ENCODE data around the gene FYCO1. TPM values are rescaled to one million over a fixed set of nuclear protein-coding genes. Genes with fewer than 3 reads are reported as not detected.

FYCO1 gene
- total and polyA plus RNA-seq, 2 of the 8 experiments (the other 6 are each of a cell fraction or from before 2014, with no cell fraction given) = 4.8 to 10.8 TPM

GRCh38 chr3:45921158-45922038 lies 74.2 kb downstream of the FYCO1 start:
- Histone ChIP-seq H3K36me3 (ENCODE audit: control insufficient read depth in 2 of 4, insufficient read depth in 4 of 4, low read length in 3 of 4) (peaks cover 0 to 14% (median 9%) of the 10 kb centered on the region in 4 experiments; a peak in 7 of 8 replicates), H3K9ac (replicated peaks in 1 of 4; ENCODE audit: extremely low read depth in 1 of 4, low read depth in 3 of 4, low read length in 3 of 4) (no peak overlapping the region), H3K4me1 (replicated peaks in 1 of 4; ENCODE audit: control insufficient read depth in 3 of 4, insufficient read depth in 4 of 4, low read length in 3 of 4) (no peaks in the 10 kb centered on the region), H3K18ac (ENCODE audit: extremely low read depth, low read length) (no peak overlapping the region), H3K23me2 (ENCODE audit: low read depth, low read length) (no peaks in the 10 kb centered on the region), H3K9me3 (ENCODE audit: insufficient read depth in 2 of 2, low read depth in 1 of 2, low read length in 1 of 2) (no peaks in the 10 kb centered on the region), H3K56ac (replicated peaks; ENCODE audit: insufficient read length, low read depth, low read length) (no peak overlapping the region), H3K4me2 (ENCODE audit: insufficient read depth in 1 of 2, low read depth in 2 of 2, low read length in 2 of 2) (no peak overlapping the region), H3K14ac (ENCODE audit: insufficient read length) (no peak overlapping the region), H3K4ac (replicated peaks; ENCODE audit: insufficient read length, low read depth, low read length) (no peak overlapping the region), H3K27ac (ENCODE audit: low read depth, low read length) (no peak overlapping the region), H3K79me1 (ENCODE audit: low read depth, low read length) (no peaks in the 10 kb centered on the region; the same call in 1 of the 2 replicates), H4K8ac (ENCODE audit: extremely low read depth, insufficient read depth, low read length) (no peak overlapping the region), H2AK5ac (ENCODE audit: low read depth, low read length) (no peak overlapping the region), H2BK15ac (ENCODE audit: low read length) (no peak overlapping the region), H4K20me1 (replicated peaks in 1 of 2; ENCODE audit: control insufficient read depth in 1 of 2, insufficient read depth in 2 of 2, low read length in 2 of 2) (peaks cover 0 to 3% of the 10 kb centered on the region in 2 experiments), H3K4me3 (ENCODE audit: extremely low read depth in 1 of 4, insufficient read depth in 2 of 4, low read depth in 3 of 4, low read length in 4 of 4) (no peak overlapping the region), H3K27me3 (replicated peaks in 1 of 4; ENCODE audit: control insufficient read depth in 3 of 4, extremely low read depth in 1 of 4, insufficient read depth in 3 of 4, low read length in 3 of 4) (no peaks in the 10 kb centered on the region), H2BK120ac (replicated peaks; ENCODE audit: low read depth, low read length) (no peak overlapping the region), H2BK12ac (ENCODE audit: low read depth, low read length) (no peak overlapping the region), H3K23ac (ENCODE audit: insufficient read length) (no peak overlapping the region), H2BK20ac (ENCODE audit: low read length) (no peak overlapping the region), H4K5ac (ENCODE audit: insufficient read length, low read depth, low read length) (no peak overlapping the region), H3K79me2 (ENCODE audit: control insufficient read depth in 1 of 2, insufficient read depth in 2 of 2, low read length in 2 of 2) (no peaks in the 10 kb centered on the region), H2BK5ac (ENCODE audit: low read depth, low read length) (no peak overlapping the region), H4K91ac (replicated peaks; ENCODE audit: insufficient read length, low read length) (no peak overlapping the region), H2AFZ (ENCODE audit: low read length) (no peak overlapping the region)
- 92% methylated on average over 14 of the region's 14 CpGs; no CpG with 5 or more reads in 1 of the 2 experiments for WGBS, 2 experiments (ENCODE audit: extremely low coverage in 1 of 2, insufficient coverage in 1 of 2, insufficient read length in 1 of 2, insufficient replicate concordance in 2 of 2, low coverage in 1 of 2, low lambda C conversion rate in 2 of 2, missing lambda C conversion rate in 1 of 2)
- DNase-seq (ENCODE audit: low read depth in 1 of 2, low spot score in 2 of 2) (no peak), FAIRE-seq (no peak)
- TF ChIP-seq POLR2AphosphoS5 (IDR thresholded peaks at IDR 0.05; ENCODE audit: low read depth, low read length) (0 out of 2 replicates have a peak, but pooled peaks have one; percentile 27), NANOG (IDR thresholded peaks at IDR 0.05; ENCODE audit: insufficient read depth, low read depth, low read length, poor library complexity, severe bottlenecking) (no peak), CHD2 (IDR thresholded peaks at IDR 0.05; ENCODE audit: low read length) (no peak), RFX5 (IDR thresholded peaks at IDR 0.05; ENCODE audit: borderline replicate concordance, low read depth, low read length) (no peak), RBBP5 (IDR thresholded peaks at IDR 0.05; ENCODE audit: borderline replicate concordance, low read depth, low read length) (no peak)
- ChIA-PET CTCF (ENCODE audit: partially characterized antibody) (interaction anchor here (0.7 to 5.4 kb wide), 6 partner anchors 8 to 45 kb away, joined by 3 to 35 read pairs (median 6); no protein-coding TSS in a partner anchor), POLR2A (ENCODE audit: partially characterized antibody) (interaction anchor here (2.2 kb wide), 1 partner anchor 10 kb away, joined by 5 read pairs; no protein-coding TSS in a partner anchor)
